Right renal cortex interstitium (tissue), 3 donors: Measurements from ENCODE around the gene MYBPC1. TPM values are rescaled to one million over a fixed set of nuclear protein-coding genes. Genes with fewer than 3 reads are reported as not detected.
"Not testable (repeated sequence)": the region's sequence is repeated elsewhere in the genome, so short reads cannot be mapped to it uniquely, and the experiment has no call there.

Experiments
- DNase-seq, 3 donors: peaks; one replicate each; pipeline ENCODE4 v3.0.0-alpha.2; 2013; ENCODE audit warnings: low read depth in 3 of 3, low spot score in 2 of 3
- polyA plus RNA-seq, 3 donors: library from polyadenylated mRNA; unstranded; fragments of 120-200 nt; gene quantifications; one replicate each; pipeline ENCODE4 v1.2.1, GENCODE V29; 2013; ENCODE audit not compliant: insufficient read length in 3 of 3

The MYBPC1 gene
- polyA plus RNA-seq, 3 donors = not detected

- no peak for DNase-seq
Observed at GRCh38 chr12:101648195-101648594, 53.4 kb downstream of the MYBPC1 start.

GRCh38 chr12:101650346-101651117, 55.8 kb downstream of the MYBPC1 start:
- DNase-seq = no peak

- no peak for DNase-seq
Observed at GRCh38 chr12:101653030-101653429, 58.3 kb downstream of the MYBPC1 start.

- no peak for DNase-seq
Observed at GRCh38 chr12:101653503-101653902, 58.7 kb downstream of the MYBPC1 start.

GRCh38 chr12:101654442-101654841, 59.7 kb downstream of the MYBPC1 start:
- no peak for DNase-seq

GRCh38 chr12:101655393-101655792, 60.6 kb downstream of the MYBPC1 start:
- DNase-seq = no peak

GRCh38 chr12:101660662-101661061, 65.9 kb downstream of the MYBPC1 start:
- not testable (repeated sequence) for DNase-seq

GRCh38 chr12:101663298-101663697, 68.5 kb downstream of the MYBPC1 start:
- DNase-seq = no peak

- no peak for DNase-seq
Observed at GRCh38 chr12:101664992-101665391, 70.2 kb downstream of the MYBPC1 start.

- no peak for DNase-seq
Observed at GRCh38 chr12:101666052-101666728, 71.4 kb downstream of the MYBPC1 start.

- DNase-seq = no peak
Observed at GRCh38 chr12:101667591-101667990, 72.8 kb downstream of the MYBPC1 start.

- DNase-seq = peak in 1 of 3 donors; percentile 2
Observed at GRCh38 chr12:101670007-101670671, 75.4 kb downstream of the MYBPC1 start.

- DNase-seq = no peak
Observed at GRCh38 chr12:101671157-101671791, 76.5 kb downstream of the MYBPC1 start.

- no peak for DNase-seq
Observed at GRCh38 chr12:101671833-101672232, 77.1 kb downstream of the MYBPC1 start.

GRCh38 chr12:101675555-101675954, 80.8 kb downstream of the MYBPC1 start:
- no peak for DNase-seq

- not testable (repeated sequence) for DNase-seq
Observed at GRCh38 chr12:101676497-101676896, 81.7 kb downstream of the MYBPC1 start.

GRCh38 chr12:101678081-101678480, 83.3 kb downstream of the MYBPC1 start:
- no peak for DNase-seq

GRCh38 chr12:101680240-101680639, 85.5 kb downstream of the MYBPC1 start:
- DNase-seq = no peak

- no peak for DNase-seq
Observed at GRCh38 chr12:101680647-101681046, 85.9 kb downstream of the MYBPC1 start.

- DNase-seq = not testable (repeated sequence)
Observed at GRCh38 chr12:101681627-101682026, 86.9 kb downstream of the MYBPC1 start.

GRCh38 chr12:101685092-101685491, 90.3 kb downstream of the MYBPC1 start:
- DNase-seq = no peak
